ENCODE data around the gene BOC. TPM values are rescaled to one million over a fixed set of nuclear protein-coding genes. Genes with fewer than 3 reads are reported as not detected.

The BOC gene
- total RNA-seq, 1 donor from 2014 or later: 0.33 TPM

DNA sequence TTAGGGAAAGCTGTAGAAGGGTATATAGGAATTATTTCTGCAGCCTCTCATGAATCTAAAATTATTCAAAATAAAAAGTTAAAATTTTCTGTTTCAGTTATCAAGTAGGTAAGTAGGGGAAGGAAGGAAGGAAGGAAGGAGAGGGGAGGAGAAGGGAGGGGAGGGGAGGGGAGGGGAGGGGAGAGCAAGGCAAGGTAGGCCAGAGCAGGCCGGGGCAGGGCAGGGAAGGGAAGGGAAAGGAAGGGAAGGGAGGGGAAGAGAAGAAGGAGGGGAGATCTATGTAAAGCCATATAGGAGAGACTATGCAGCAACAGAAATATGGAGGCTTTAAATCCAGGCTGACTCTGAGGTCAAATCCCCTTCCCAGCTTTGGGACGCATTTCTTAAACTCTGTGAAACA is 38.3 kb upstream of the BOC start:
- H3K4me3 Mint-ChIP-seq: no peak overlapping the region
- H3K27me3 Mint-ChIP-seq: no peaks in the 10 kb centered on the region
- H3K36me3 Mint-ChIP-seq (ENCODE audit: low read depth): no peaks in the 10 kb centered on the region
- peaks cover 3% of the 10 kb centered on the region for H3K9me3 Mint-ChIP-seq
- ATAC-seq (ENCODE audit: low read depth): no peak
- TF ChIP-seq, protein P1, sequence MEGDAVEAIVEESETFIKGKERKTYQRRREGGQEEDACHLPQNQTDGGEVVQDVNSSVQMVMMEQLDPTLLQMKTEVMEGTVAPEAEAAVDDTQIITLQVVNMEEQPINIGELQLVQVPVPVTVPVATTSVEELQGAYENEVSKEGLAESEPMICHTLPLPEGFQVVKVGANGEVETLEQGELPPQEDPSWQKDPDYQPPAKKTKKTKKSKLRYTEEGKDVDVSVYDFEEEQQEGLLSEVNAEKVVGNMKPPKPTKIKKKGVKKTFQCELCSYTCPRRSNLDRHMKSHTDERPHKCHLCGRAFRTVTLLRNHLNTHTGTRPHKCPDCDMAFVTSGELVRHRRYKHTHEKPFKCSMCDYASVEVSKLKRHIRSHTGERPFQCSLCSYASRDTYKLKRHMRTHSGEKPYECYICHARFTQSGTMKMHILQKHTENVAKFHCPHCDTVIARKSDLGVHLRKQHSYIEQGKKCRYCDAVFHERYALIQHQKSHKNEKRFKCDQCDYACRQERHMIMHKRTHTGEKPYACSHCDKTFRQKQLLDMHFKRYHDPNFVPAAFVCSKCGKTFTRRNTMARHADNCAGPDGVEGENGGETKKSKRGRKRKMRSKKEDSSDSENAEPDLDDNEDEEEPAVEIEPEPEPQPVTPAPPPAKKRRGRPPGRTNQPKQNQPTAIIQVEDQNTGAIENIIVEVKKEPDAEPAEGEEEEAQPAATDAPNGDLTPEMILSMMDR (IDR thresholded peaks at IDR 0.05): no peak
- ChIA-PET CTCF (no interaction called here), POLR2A (no interaction called here)
- DNase-seq: no peak
- intact Hi-C loops (cut with micrococcal nuclease): no loop called here
- H3K4me1 Mint-ChIP-seq: no peaks in the 10 kb centered on the region
- H3K27ac Mint-ChIP-seq: no peak overlapping the region

DNA sequence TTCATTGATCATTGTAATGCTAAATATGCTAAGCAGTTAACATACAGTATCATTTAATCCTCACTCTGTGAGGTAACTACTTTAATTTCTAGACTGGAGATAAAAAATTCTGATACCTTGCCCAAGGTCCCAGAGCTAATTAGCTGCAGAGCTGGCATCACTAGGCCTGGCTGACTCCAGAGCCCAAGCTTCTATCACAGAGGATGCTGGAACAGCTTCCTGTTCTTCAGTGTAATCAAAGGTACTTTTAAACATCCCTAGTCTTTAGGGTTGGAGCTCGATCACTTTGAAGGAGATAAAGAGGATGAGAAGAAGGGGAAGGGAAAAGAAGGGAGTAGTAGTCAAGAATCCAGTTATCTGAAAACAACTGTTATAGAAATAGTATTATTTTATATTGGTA is 37.1 kb upstream of the BOC start:
- POLR2A ChIA-PET: no interaction called here
- no peaks in the 10 kb centered on the region for H3K4me1 Mint-ChIP-seq
- H3K36me3 Mint-ChIP-seq (ENCODE audit: low read depth): no peaks in the 10 kb centered on the region
- CTCF ChIA-PET: no interaction called here
- intact Hi-C loops (cut with micrococcal nuclease): no loop called here
- no peak overlapping the region for H3K4me3 Mint-ChIP-seq
- H3K9me3 Mint-ChIP-seq: peaks cover 3% of the 10 kb centered on the region
- no peak overlapping the region for H3K27ac Mint-ChIP-seq
- ATAC-seq (ENCODE audit: low read depth) (no peak), DNase-seq (no peak)
- no peaks in the 10 kb centered on the region for H3K27me3 Mint-ChIP-seq
- TF ChIP-seq, protein P1 (IDR thresholded peaks at IDR 0.05): no peak

DNA sequence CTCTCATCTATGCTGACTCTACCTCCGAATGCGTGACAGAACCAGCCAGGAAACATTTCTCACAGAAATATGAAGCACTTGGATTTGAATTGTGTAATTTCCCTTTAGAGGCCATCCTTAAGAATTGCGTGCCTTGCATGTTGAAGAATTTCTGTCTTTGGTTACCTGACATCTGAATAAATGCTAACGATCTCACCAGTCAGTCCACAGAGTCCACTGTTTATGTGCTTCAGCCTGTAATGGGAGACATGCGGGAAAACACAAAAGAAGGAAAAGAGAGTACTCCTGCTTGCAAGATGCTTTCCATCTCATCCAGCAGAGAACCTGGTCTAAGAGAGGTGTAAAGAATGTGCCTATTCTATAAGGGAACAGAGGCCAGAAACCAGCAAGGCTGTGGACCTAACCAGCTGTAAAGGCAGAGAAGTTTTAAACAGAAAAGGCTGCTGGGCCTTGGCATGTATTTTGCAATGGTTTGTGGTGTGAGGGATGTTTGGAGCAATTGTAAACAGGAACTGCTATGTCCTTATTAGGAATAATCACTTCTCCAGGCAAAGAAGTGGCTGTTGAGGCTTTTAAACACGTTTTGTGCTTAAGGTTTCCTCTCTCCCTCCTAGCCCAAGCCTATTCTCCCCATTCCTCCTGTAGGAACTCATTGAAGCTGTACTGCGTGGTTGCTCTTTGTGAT is 36.4 kb upstream of the BOC start:
- intact Hi-C loops (cut with micrococcal nuclease): no loop called here
- Mint-ChIP-seq H3K27ac (no peak overlapping the region), H3K9me3 (peaks cover 3% of the 10 kb centered on the region), H3K27me3 (no peaks in the 10 kb centered on the region), H3K36me3 (ENCODE audit: low read depth) (no peaks in the 10 kb centered on the region), H3K4me3 (no peak overlapping the region), H3K4me1 (no peaks in the 10 kb centered on the region)
- CTCF ChIA-PET: no interaction called here
- POLR2A ChIA-PET: no interaction called here
- DNase-seq (no peak), ATAC-seq (ENCODE audit: low read depth) (no peak)
- TF ChIP-seq, protein P1 (IDR thresholded peaks at IDR 0.05): no peak

DNA sequence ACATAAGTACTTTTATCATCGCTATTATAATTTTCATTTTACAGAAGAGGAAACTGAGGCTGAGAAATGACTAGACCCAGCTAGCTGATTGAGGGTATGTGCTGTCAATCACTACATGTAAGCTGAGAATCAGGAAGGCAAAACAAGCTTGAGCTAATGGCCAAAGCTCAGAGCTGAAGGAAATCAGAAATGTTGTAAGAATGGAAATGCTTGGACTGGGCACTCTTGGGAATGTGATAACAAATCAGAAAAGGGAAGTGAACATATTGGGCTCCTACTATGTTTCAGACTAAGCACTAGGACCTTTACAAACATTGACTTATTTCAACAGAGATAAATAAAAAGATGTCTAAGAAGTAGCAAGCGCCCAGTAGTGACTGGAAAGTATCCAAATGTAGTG is 33.8 kb upstream of the BOC start:
- Mint-ChIP-seq H3K4me3 (no peak overlapping the region), H3K9me3 (no peaks in the 10 kb centered on the region), H3K4me1 (no peaks in the 10 kb centered on the region), H3K36me3 (ENCODE audit: low read depth) (no peaks in the 10 kb centered on the region), H3K27me3 (no peaks in the 10 kb centered on the region), H3K27ac (no peak overlapping the region)
- no peak for DNase-seq
- ChIA-PET POLR2A (no interaction called here), CTCF (no interaction called here)
- no peak for ATAC-seq (ENCODE audit: low read depth)
- intact Hi-C loops (cut with micrococcal nuclease): no loop called here
- TF ChIP-seq, protein P1 (IDR thresholded peaks at IDR 0.05): no peak

DNA sequence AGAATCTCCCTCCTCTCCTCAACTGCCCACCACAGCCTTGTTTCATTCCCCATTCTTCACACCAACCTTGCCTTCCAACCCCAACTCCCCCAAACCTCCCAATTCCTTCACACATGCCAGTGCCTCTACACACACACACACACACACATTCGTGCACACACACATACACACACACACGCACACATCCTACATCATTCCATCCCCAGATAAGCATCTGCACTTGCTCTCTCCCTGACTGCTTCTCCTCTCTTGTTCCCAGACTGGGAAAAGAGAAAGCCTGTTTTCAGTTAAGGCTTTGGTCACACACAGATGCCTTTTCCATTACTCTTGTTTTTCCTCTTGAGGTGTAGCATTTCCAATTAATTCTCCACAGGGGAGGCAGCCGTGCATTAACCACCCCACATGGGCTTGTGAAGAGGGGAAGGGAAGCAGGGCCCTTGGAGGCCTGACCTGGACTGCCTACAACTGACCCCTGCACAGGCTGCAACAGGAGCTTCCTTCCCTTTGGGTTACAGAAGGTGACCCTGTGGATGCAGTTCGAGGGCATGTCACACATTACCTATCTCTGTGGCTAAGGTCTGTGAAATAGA is 32.0 kb upstream of the BOC start:
- no peak for ATAC-seq (ENCODE audit: low read depth)
- CTCF ChIA-PET: no interaction called here
- no peak for DNase-seq
- POLR2A ChIA-PET: no interaction called here
- intact Hi-C loops (cut with micrococcal nuclease): no loop called here
- Mint-ChIP-seq H3K4me1 (no peaks in the 10 kb centered on the region), H3K27ac (no peak overlapping the region), H3K4me3 (no peak overlapping the region), H3K9me3 (no peaks in the 10 kb centered on the region), H3K36me3 (ENCODE audit: low read depth) (no peaks in the 10 kb centered on the region), H3K27me3 (peaks cover 7% of the 10 kb centered on the region)
- TF ChIP-seq, protein P1 (IDR thresholded peaks at IDR 0.05): no peak

All from activated B cell treated with CpG ODN at 0.5 μM for 24 hours (primary cell).